Mesodermal cell (in vitro differentiated cells): ENCODE measurements around the gene XPNPEP3.

Experiments used
- H3K27ac ChIP-seq: 2 replicates; pipeline ENCODE4 v1.7.0; 2013; ENCODE audit warnings: mild to moderate bottlenecking, low read depth, low read length, moderate library complexity; ENCODE audit not compliant: severe bottlenecking
- H3K36me3 ChIP-seq: 2 replicates; pipeline ENCODE4 v1.7.1; 2013; ENCODE audit warnings: mild to moderate bottlenecking, low read length, moderate library complexity; ENCODE audit not compliant: control insufficient read depth, insufficient read depth
- H3K4me1 ChIP-seq: one replicate; pipeline ENCODE4 v1.7.1; 2013; ENCODE audit warnings: mild to moderate bottlenecking, low read length; ENCODE audit not compliant: insufficient read depth, control insufficient read depth, poor library complexity, severe bottlenecking
- H3K4me3 ChIP-seq: 2 replicates; pipeline ENCODE4 v1.7.0; 2013; ENCODE audit warnings: low read length, control low read depth, mild to moderate bottlenecking; ENCODE audit not compliant: insufficient read depth, poor library complexity, severe bottlenecking; ENCODE audit errors: extremely low read depth
- H3K9me3 ChIP-seq: 2 replicates; pipeline ENCODE4 v1.7.1; 2013; ENCODE audit warnings: mild to moderate bottlenecking, low read length, moderate library complexity; ENCODE audit not compliant: control insufficient read depth
- WGBS, 2 experiments: methylation state at CpG; one replicate each; pipeline ENCODE4 v1.1.5; 2013; ENCODE audit warnings: missing lambda C conversion rate in 2 of 2; ENCODE audit not compliant: insufficient coverage in 2 of 2; 5-methylcytosine and 5-hydroxymethylcytosine counted together

Gene XPNPEP3

DNA sequence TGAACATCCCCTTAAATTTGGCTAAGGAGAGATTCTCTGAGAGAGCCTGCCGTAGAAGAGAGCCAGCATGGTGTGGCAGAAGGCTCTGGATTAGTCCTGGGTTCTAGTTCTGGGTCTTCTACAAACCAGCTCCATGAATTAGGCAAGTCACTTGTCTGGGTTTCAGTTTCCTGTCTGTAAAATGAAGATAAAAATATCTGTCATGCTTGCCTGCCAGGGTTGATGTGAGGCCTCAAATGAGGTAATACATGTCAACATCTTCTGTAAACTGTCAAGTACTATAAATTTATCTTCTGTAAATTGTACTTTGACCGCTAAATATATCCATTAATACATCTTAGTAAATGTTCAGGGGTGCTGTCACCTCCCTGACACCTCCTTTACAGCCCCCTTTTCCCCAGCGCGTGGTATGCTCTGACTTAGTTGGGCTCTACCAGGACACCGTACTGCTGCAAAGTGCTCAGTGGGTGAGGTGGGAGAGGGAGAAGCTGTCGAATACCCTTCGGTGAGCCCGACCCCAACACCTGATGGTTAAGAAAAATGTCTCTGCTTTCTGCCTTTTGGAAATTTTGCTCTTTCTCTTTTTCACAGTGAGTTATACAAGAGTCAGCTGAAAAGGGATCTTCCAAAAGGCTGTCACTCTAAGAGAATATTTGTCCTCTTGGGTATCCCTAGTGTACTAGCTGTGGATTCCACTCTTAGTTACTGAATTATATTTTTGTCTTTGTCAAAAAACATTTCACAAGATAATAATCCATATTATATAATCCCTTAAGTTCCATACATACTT is 109.2 kb downstream of the XPNPEP3 start:
- H3K36me3 ChIP-seq = peaks cover 95% of the 10 kb centered on the region
- WGBS, 2 experiments = 100% methylated on average over 1 of the region's 8 CpGs
- no peaks in the 10 kb centered on the region for H3K4me1 ChIP-seq
- H3K27ac ChIP-seq = no peak overlapping the region
- H3K9me3 ChIP-seq = no peaks in the 10 kb centered on the region
- no peak overlapping the region for H3K4me3 ChIP-seq

- Histone ChIP-seq H3K36me3 (peaks cover 93% of the 10 kb centered on the region), H3K4me1 (no peaks in the 10 kb centered on the region), H3K27ac (no peak overlapping the region), H3K9me3 (no peaks in the 10 kb centered on the region), H3K4me3 (no peak overlapping the region)
- WGBS, 2 experiments = 92 to 97% methylated on average over 2 to 4 of the region's 7 CpGs
Observed at GRCh38 chr22:40966726-40967085, 109.8 kb downstream of the XPNPEP3 start.

- peaks cover 93% of the 10 kb centered on the region for H3K36me3 ChIP-seq
- H3K27ac ChIP-seq = no peak overlapping the region
- 93 to 95% methylated on average over 4 to 6 of the region's 8 CpGs for WGBS, 2 experiments
- H3K9me3 ChIP-seq = no peaks in the 10 kb centered on the region
- no peak overlapping the region for H3K4me3 ChIP-seq
- no peaks in the 10 kb centered on the region for H3K4me1 ChIP-seq
Observed at GRCh38 chr22:40967111-40967760, 110.3 kb downstream of the XPNPEP3 start.

DNA sequence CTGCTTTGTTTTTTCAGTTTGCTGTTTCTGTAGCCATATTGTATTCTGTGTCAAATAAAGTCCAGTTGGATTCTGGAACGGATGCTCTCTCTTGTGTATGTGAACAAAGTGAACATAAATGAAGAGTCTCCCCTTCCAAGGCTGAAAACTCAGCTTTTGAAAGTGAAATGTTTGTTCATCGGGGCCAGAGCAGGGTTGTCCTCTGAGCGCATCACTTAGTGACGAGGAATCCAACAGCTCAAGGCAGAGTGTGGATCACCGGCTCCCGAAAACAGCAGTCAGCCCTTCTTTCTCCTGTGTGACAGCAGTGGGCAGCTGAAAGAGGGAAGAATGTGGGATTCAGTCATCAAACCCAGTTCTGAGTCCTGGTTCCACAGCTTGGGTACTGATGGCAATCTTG is 115.6 kb downstream of the XPNPEP3 start:
- H3K9me3 ChIP-seq = no peaks in the 10 kb centered on the region
- no peak overlapping the region for H3K4me3 ChIP-seq
- H3K4me1 ChIP-seq = no peaks in the 10 kb centered on the region
- WGBS, 2 experiments = 96 to 98% methylated on average over 6 of the region's 6 CpGs
- peaks cover 54% of the 10 kb centered on the region for H3K36me3 ChIP-seq
- H3K27ac ChIP-seq = no peak overlapping the region

GRCh38 chr22:40973144-40973543 is 116.2 kb downstream of the XPNPEP3 start:
- peaks cover 48% of the 10 kb centered on the region for H3K36me3 ChIP-seq
- no peaks in the 10 kb centered on the region for H3K4me1 ChIP-seq
- H3K27ac ChIP-seq = no peak overlapping the region
- no peak overlapping the region for H3K4me3 ChIP-seq
- WGBS, 2 experiments = 97 to 98% methylated on average over 11 of the region's 13 CpGs
- H3K9me3 ChIP-seq = no peaks in the 10 kb centered on the region

DNA sequence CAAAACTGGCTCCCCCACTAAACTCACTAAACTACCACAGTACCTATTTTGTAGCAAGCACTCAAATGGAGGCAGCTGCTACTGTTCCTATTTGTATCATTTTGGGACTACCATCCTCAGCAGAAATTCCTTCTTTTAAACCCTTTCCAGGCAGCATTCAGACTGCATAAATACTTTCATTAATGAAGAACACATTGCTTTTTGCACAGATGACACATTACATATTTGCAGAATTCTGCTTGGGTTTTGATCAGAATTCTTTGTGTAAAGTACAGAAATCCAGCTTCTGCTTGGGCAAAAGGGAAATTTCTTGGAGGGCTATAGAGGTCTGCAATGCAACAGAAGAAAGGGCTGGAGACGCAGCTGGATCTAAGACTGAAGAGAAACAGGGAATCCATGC is 118.4 kb downstream of the XPNPEP3 start:
- no peaks in the 10 kb centered on the region for H3K9me3 ChIP-seq
- WGBS, 2 experiments = 92 to 100% methylated on average over 1 of the region's 1 CpG
- no peak overlapping the region for H3K27ac ChIP-seq
- no peaks in the 10 kb centered on the region for H3K4me1 ChIP-seq
- H3K4me3 ChIP-seq = no peak overlapping the region
- peaks cover 26% of the 10 kb centered on the region for H3K36me3 ChIP-seq

DNA sequence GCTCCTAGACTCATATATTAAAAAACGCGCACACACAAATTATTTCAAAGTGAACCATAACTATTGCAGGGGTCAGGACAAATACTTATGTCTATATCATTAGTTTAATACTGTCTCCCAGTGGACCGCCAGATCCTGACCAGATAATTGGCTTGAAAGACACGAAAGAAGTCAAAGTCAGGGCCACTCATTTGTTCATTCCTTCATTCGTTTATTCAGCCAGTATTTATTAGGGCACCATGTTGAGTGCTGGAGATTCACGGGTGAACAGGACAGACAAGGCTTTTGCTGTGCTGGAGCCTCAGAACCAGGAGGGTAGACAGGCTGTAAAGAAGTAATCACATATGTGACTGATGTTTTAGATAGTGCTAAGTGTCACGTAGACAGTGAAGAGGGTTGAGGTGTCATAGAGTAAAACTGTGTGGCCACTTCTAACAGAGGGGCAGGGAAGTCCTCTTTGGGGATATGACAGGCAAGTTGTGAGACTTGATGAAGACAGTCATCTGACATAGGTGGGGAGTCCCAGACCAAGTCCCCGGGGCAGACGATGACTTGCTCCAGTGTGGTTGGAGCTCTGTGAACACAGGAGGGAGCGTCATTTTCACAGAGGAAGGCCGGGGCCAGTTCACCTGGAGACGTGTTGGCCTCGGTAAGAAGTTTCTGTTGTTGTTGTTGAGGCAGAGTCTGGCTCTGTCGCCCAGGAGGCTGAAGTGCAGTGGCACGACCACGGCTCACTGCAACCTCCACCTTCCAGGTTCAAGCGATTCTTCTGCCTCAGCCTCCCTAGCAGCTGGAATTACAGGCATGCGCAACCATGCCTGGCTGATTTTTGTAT is 120.1 kb downstream of the XPNPEP3 start:
- Histone ChIP-seq H3K4me1 (no peaks in the 10 kb centered on the region), H3K4me3 (no peak overlapping the region), H3K9me3 (no peaks in the 10 kb centered on the region), H3K27ac (no peak overlapping the region), H3K36me3 (peaks cover 13% of the 10 kb centered on the region)
- 95% methylated on average over 12 to 13 of the region's 18 CpGs for WGBS, 2 experiments

GRCh38 chr22:40979198-40979597 is 122.2 kb downstream of the XPNPEP3 start:
- H3K27ac ChIP-seq = no peak overlapping the region
- WGBS, 2 experiments = 91 to 98% methylated on average over 3 to 5 of the region's 7 CpGs
- H3K4me3 ChIP-seq = no peak overlapping the region
- H3K9me3 ChIP-seq = no peaks in the 10 kb centered on the region
- H3K4me1 ChIP-seq = no peaks in the 10 kb centered on the region
- H3K36me3 ChIP-seq = no peaks in the 10 kb centered on the region

DNA sequence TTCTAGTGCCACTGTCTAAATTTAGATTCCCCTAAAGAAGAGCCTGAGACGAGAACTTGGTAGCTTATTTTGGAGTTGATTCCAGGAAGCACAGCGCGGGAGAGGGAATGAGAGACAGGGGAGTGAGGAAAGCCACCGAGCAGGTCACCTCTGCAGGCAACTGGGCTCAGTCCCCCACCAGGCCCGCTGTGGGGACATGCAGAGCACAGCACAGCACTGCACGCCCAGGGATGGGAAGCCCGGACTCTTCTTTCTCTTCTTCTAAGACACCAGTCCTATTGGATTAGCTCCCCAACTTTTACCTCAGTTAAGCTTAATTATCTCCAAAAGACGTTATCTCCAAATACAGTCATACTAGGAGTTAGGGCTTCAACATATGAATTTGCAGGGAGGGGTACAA is 122.9 kb downstream of the XPNPEP3 start:
- H3K27ac ChIP-seq = no peak overlapping the region
- H3K9me3 ChIP-seq = no peaks in the 10 kb centered on the region
- no peaks in the 10 kb centered on the region for H3K36me3 ChIP-seq
- WGBS, 2 experiments = 90 to 98% methylated on average over 7 of the region's 8 CpGs
- H3K4me3 ChIP-seq = no peak overlapping the region
- H3K4me1 ChIP-seq = no peaks in the 10 kb centered on the region
